ENCODE results near the gene DAAM2.

DAAM2 gene

GRCh38 chr6:39786649-39787048 is 5.5 kb upstream of the DAAM2 start:
- DNase-seq (ENCODE audit: low read depth in 2 of 3, low spot score in 1 of 3): no peak

- DNase-seq (ENCODE audit: low read depth in 2 of 3, low spot score in 1 of 3): no peak
Observed at GRCh38 chr6:39787322-39787721, 4.9 kb upstream of the DAAM2 start.

GRCh38 chr6:39790772-39791171 is 1.4 kb upstream of the DAAM2 start:
- DNase-seq (ENCODE audit: low read depth in 2 of 3, low spot score in 1 of 3): no peak

GRCh38 chr6:39791311-39791710 is 865 bp upstream of the DAAM2 start:
- DNase-seq (ENCODE audit: low read depth in 2 of 3, low spot score in 1 of 3): no peak

GRCh38 chr6:39792540-39793450 is 619 bp downstream of the DAAM2 start:
- no peak for DNase-seq (ENCODE audit: low read depth in 2 of 3, low spot score in 1 of 3)

GRCh38 chr6:39793516-39793915 is 1.3 kb downstream of the DAAM2 start:
- DNase-seq (ENCODE audit: low read depth in 2 of 3, low spot score in 1 of 3): no peak

GRCh38 chr6:39794231-39794630 is 2.1 kb downstream of the DAAM2 start:
- no peak for DNase-seq (ENCODE audit: low read depth in 2 of 3, low spot score in 1 of 3)

- no peak for DNase-seq (ENCODE audit: low read depth in 2 of 3, low spot score in 1 of 3)
Observed at GRCh38 chr6:39797751-39798150, 5.6 kb downstream of the DAAM2 start.

GRCh38 chr6:39800034-39801032 is 8.2 kb downstream of the DAAM2 start:
- DNase-seq (ENCODE audit: low read depth in 2 of 3, low spot score in 1 of 3): no peak

- no peak for DNase-seq (ENCODE audit: low read depth in 2 of 3, low spot score in 1 of 3)
Observed at GRCh38 chr6:39801456-39802251, 9.5 kb downstream of the DAAM2 start.

- no peak for DNase-seq (ENCODE audit: low read depth in 2 of 3, low spot score in 1 of 3)
Observed at GRCh38 chr6:39803872-39804271, 11.7 kb downstream of the DAAM2 start.

GRCh38 chr6:39804466-39805065 is 12.4 kb downstream of the DAAM2 start:
- no peak for DNase-seq (ENCODE audit: low read depth in 2 of 3, low spot score in 1 of 3)

GRCh38 chr6:39806278-39806677 is 14.1 kb downstream of the DAAM2 start:
- no peak for DNase-seq (ENCODE audit: low read depth in 2 of 3, low spot score in 1 of 3)

- DNase-seq (ENCODE audit: low read depth in 2 of 3, low spot score in 1 of 3): no peak
Observed at GRCh38 chr6:39808346-39808745, 16.2 kb downstream of the DAAM2 start.

- DNase-seq (ENCODE audit: low read depth in 2 of 3, low spot score in 1 of 3): no peak
Observed at GRCh38 chr6:39808964-39809363, 16.8 kb downstream of the DAAM2 start.

GRCh38 chr6:39811835-39812345 is 19.7 kb downstream of the DAAM2 start:
- no peak for DNase-seq (ENCODE audit: low read depth in 2 of 3, low spot score in 1 of 3)

GRCh38 chr6:39812496-39812852 is 20.3 kb downstream of the DAAM2 start:
- no peak for DNase-seq (ENCODE audit: low read depth in 2 of 3, low spot score in 1 of 3)

GRCh38 chr6:39812853-39813533 is 20.8 kb downstream of the DAAM2 start:
- DNase-seq (ENCODE audit: low read depth in 2 of 3, low spot score in 1 of 3): no peak

GRCh38 chr6:39814236-39814635 is 22.1 kb downstream of the DAAM2 start:
- DNase-seq (ENCODE audit: low read depth in 2 of 3, low spot score in 1 of 3): no peak

GRCh38 chr6:39815356-39815755 is 23.2 kb downstream of the DAAM2 start:
- no peak for DNase-seq (ENCODE audit: low read depth in 2 of 3, low spot score in 1 of 3)
